HG03159 (cell line): ENCODE results near the gene CREG2.
"Not testable (repeated sequence)": the region's sequence is repeated elsewhere in the genome, so short reads cannot be mapped to it uniquely, and the experiment has no call there.

Source experiments
- ATAC-seq: cut with Tn5 transposase; IDR thresholded peaks from one replicate; pipeline ENCODE4 v1.9.1; 2021; ENCODE audit warnings: mild to moderate bottlenecking, moderate library complexity; ENCODE audit not compliant: unreplicated experiment

CREG2 gene

GRCh38 chr2:101349893-101350662, 37.2 kb downstream of the CREG2 start:
- no peak for ATAC-seq

- no peak for ATAC-seq
Measured at GRCh38 chr2:101348883-101349282, 38.4 kb downstream of the CREG2 start.

DNA sequence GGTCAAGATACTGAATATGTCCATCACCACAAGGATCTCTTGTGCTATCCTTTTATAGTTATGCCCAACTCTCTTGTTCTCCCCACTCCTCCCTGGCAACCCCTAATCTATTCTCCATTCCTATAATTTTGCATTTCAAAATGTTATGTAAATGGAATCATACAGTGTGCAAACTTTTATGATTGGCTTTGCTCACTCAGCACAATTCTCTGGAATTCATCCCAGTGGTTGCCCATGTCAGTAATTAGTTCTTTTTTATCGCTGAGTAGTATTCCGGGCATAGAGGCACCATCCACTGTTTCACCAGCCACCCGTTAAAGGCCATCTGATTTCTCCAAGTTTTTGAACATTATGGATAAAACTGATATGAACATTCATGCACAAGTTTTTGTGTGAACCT, 40.4 kb downstream of the CREG2 start:
- no peak for ATAC-seq

GRCh38 chr2:101344137-101344536, 43.2 kb downstream of the CREG2 start:
- ATAC-seq = no peak

GRCh38 chr2:101342625-101343008, 44.7 kb downstream of the CREG2 start:
- no peak for ATAC-seq

DNA sequence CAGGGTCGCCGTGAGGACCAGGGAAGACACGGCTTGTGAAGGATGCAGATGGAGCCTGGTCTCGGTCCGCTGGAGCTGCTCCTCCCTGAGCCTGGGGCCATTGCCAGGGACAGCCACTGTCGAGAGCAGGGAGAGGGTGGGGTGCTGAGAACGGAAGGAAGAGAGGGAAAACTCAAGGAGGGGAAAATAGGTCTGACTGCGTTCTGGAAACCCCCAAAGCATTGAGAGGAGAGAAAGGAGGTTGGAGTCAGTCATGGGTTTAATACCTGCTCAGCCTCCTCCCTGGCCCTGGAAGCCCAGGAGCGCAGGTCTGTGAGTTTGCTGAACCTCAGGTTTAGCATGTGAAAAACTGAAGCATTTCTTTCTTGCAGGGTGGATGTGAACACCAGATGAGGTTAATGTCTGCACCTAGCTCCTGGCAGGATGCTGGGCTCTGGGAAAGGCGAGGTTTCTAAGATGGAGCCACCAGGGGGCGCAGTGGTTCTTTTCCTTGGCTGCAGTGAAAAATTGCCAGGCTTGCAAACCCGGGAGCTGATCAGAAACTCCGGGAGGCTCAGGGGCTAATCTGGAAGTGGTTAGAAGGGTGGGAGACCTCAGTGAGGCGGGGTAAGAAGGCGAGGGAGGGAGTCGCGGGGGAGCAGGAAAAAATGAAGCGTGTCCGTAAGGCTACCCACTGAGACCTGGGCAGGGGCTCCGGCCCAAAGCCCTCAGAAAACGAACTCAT, 45.2 kb downstream of the CREG2 start:
- ATAC-seq = no peak

DNA sequence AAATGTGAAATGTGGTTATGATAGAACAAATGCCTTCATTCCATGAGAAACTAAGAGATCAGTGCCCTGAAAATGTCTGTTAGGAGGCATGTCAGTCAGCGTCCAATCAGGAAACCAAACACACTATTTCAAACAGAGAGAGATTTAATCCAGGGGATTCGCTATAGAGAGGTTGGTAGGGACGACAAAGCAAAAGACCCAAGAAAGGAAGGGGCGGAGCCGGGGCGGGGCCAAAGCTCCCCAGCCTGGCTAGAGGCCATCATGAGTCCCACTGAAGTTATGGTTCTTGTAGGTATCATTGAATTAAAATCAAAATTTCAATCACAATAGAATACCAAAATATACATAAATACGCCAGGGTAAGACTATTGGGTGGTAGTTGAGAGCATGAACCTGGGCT, 45.9 kb downstream of the CREG2 start:
- ATAC-seq = no peak

DNA sequence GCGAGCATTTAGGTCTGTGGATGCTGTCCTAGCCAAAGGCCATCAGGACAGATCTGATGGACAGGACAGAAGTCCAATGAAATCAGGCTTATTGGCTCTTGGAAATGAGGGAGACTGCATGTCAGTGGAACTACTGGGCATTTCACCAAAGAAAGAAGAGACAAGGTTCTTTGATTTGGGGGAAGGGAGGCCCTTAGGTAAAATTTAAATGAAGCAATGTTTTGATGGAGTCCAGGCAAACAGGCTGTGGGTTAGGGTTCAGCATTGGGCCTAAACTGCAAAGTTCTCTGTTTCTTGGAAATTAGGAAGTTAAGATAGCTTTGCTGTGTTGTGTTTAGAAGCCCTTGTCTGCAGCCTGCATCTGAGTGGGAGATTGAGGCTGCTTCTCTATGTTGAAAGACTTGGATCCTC, 47.2 kb downstream of the CREG2 start:
- no peak for ATAC-seq

DNA sequence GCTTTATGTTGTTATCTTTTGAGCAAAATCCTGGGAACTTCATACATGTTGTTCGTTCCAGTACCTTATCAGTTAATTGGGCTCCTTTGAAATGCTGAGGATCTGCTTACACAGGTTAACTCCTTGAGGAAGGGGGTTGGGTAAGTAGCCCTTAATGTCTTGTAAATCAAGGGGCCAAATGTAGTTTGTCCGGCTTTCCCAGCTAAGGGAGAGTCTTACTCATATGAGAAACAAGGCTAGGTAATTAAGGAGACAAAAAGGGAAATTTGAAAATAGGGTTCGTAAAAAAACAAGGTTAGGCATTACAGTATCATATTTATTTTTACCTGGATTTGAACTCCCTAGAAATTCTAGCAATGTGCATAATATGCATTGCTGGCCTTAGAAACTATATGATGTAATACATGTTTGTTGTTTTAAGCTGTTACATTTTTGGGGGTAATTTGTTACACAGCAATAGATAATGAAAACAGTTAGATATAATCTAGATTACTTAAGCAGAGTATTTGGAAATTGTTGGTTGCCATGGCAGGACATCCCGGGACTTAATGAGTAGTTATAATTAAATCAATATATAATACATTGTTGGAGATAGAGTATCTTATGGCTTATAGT, 47.9 kb downstream of the CREG2 start:
- no peak for ATAC-seq

GRCh38 chr2:101337877-101338276, 49.4 kb downstream of the CREG2 start:
- no peak for ATAC-seq

GRCh38 chr2:101332885-101333766, 54.2 kb downstream of the CREG2 start:
- no peak for ATAC-seq

GRCh38 chr2:101331202-101331601, 56.1 kb downstream of the CREG2 start:
- ATAC-seq = no peak

DNA sequence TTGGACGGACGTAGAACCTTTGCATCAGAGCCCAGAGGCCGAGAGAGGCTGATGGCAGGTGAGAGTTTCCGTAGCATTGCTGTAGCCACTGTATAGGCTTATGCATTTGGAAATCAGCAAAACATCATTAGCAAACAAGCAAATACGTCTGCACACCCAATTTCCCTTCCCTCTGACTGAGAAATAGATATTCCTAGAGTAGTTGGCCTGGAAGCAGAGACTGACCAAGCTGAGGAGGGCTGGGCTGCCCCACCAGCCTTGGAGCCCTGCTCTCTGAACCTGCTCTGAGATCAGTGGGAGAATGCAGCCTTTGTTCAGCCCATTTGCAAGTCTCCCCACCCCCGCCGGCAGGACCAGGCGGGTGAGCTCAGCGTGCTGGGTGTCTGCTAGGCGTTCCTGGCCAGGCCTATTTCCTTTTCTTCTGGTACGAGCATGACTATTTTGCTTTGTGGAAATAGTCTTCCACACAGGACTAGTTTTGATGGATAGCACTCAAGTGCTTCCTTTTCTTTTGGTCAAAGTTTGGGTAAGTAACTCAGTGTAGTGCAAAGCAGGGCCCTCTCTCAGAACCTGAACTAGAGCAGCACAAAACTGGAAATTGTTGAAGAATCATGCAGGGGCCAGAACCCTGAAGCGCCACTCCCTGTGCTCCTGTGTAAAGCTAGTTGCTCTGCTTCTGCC, 56.9 kb downstream of the CREG2 start:
- no peak for ATAC-seq

DNA sequence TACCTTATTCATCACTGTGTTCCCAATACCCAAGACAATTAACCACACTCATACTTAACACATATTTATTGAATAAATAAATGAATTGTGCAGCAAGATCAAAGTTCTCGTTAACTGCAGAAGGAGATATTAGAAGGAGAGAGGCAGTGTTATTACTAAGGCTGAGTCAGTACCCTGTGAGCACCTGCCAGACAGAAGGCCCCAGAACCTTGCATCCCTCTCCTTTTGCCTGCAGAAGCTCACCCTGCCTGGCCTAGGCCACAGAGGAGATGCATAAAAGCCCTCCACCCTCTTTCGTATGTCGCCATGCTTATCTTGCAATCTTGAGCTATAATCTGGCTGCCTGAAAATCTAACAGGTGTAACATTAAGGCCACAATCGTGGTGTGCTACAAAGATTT, 58.3 kb downstream of the CREG2 start:
- ATAC-seq = no peak

DNA sequence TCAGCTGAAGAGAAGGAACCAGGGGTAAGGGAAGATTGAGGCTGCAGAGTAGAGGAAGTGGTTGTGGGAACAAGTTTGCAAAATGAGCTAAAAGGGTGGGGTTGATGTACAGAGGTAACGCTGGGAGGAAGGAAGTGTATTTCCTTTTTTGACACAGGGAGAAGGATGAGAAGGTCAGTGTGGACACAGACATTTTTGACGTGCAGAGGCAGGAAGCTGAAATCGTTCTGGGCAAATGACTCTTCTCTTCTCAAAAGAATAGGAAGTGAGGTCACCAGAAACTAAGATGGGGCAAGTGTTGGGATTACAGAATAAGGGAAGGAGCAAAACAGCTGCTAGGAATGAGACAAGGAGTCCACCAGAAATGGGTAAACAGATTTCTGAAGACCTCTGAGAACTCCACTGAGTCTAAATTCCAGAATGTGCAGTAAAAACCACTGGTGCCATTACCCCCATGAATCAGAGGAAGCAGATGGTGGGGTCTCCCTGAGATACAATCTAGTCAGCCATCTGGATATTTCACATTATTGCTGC, 58.8 kb downstream of the CREG2 start:
- ATAC-seq = no peak

DNA sequence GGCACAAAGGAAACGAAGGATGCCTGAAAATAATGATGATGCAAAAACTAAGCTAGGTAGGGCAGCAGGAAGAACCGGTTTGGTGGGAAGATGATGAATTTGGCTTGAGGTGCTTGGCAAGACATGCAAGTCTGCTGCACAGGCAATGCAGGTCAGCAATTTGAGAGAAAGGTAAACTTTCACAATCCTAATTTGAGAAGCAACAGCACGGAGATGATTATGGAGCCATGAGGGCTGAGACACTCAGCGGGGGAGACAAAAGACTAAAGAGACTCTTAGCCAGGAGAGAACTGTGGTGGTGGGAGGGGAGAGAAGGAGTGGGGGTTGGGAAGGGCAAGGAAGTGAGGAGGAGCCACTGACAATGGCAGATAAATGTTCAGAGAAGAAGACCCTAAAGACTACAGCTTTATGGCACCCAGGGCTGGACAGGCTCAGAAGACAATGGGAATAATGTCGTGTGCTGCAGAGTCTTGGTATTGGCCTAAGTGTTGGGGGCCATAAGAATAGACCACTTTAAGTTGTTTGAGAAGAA, 59.4 kb downstream of the CREG2 start:
- ATAC-seq = no peak

GRCh38 chr2:101325425-101325824, 61.9 kb downstream of the CREG2 start:
- no peak for ATAC-seq

- ATAC-seq = not testable (repeated sequence)
Measured at GRCh38 chr2:101316568-101316967, 70.7 kb downstream of the CREG2 start.

DNA sequence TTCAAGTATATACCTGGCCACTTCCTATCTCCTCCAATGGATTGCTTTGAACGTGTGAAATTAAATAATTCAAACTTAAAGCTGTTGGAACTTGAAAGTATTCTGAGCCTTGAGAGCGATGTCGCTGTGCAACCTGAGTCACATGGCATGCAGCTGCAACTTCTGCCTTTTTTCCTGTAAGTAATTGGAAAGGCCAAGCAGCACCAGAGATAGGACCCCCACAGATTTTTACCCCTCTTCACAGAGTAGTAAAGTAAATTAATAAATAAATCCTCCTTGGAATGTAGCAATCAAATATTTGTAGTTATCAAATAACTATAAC, 75.6 kb downstream of the CREG2 start:
- ATAC-seq = no peak
